AG09309 (cell line): ENCODE results near the gene NRG3.
A peak's percentile ranks its signal among the peaks of the same experiment; 100 is the strongest.

Experiments used
- DNase-seq: peaks from one replicate; pipeline ENCODE4 v3.0.0-alpha.2; 2010; ENCODE audit warnings: low read depth
- H3K4me3 ChIP-seq: 2 replicates; pipeline ENCODE4 v1.5.1; 2011; ENCODE audit warnings: mild to moderate bottlenecking, low read depth, low read length, moderate library complexity; ENCODE audit not compliant: control insufficient read depth
- CTCF ChIP-seq: IDR thresholded peaks from 2 replicates; pipeline ENCODE4 v1.5.1; 2011; ENCODE audit warnings: mild to moderate bottlenecking, low read depth, low read length, inconsistent platforms; ENCODE audit not compliant: insufficient read depth, control insufficient read depth; ENCODE audit errors: missing control alignments

The NRG3 gene

GRCh38 chr10:82759050-82759449 lies 884.1 kb downstream of the NRG3 start:
- no peak for DNase-seq
- no peak for TF ChIP-seq CTCF
- H3K4me3 ChIP-seq: no peak overlapping the region

- DNase-seq: no peak
- H3K4me3 ChIP-seq: no peak overlapping the region
- no peak for TF ChIP-seq CTCF
Observed at GRCh38 chr10:82762641-82763040, 887.6 kb downstream of the NRG3 start.

GRCh38 chr10:82768040-82768439 lies 893.0 kb downstream of the NRG3 start:
- no peak overlapping the region for H3K4me3 ChIP-seq
- TF ChIP-seq CTCF: no peak
- no peak for DNase-seq

GRCh38 chr10:82778908-82779307 lies 903.9 kb downstream of the NRG3 start:
- no peak for TF ChIP-seq CTCF
- H3K4me3 ChIP-seq: no peak overlapping the region
- no peak for DNase-seq

- DNase-seq: no peak
- no peak overlapping the region for H3K4me3 ChIP-seq
- peak; percentile 35 for TF ChIP-seq CTCF
Observed at GRCh38 chr10:82796510-82796909, 921.5 kb downstream of the NRG3 start.

GRCh38 chr10:82801289-82801688 lies 926.3 kb downstream of the NRG3 start:
- no peak overlapping the region for H3K4me3 ChIP-seq
- DNase-seq: no peak
- TF ChIP-seq CTCF: no peak

GRCh38 chr10:82811621-82812020 lies 936.6 kb downstream of the NRG3 start:
- DNase-seq: no peak
- peak; percentile 49 for TF ChIP-seq CTCF

More at GRCh38 chr10:82811621-82812020, 936.6 kb downstream of the NRG3 start:
- no peak overlapping the region for H3K4me3 ChIP-seq
